Prostate gland (tissue), 2 donors: ENCODE data around the gene SRRM2.

Experiments
- CTCF ChIP-seq, 4 experiments: fragments of 200-600 bp in 2 of 4; fragments of 450-650 bp in 2 of 4; sonication (generic) in 2 of 4; IDR thresholded peaks; 1 replicate in 3 of 4; 2 replicates in 1 of 4; pipeline ENCODE4 v1.5.1; 2016 to 2019; ENCODE audit warnings: antibody characterized with exemption in 4 of 4, mild to moderate bottlenecking in 2 of 4, moderate library complexity in 2 of 4
- POLR2A ChIP-seq: fragments of 450-650 bp; IDR thresholded peaks from one replicate; pipeline ENCODE4 v1.6.1; 2016; ENCODE audit warnings: antibody characterized with exemption, mild to moderate bottlenecking

GRCh38 chr16:2779978-2780898 lies 27.8 kb downstream of the SRRM2 start:
- TF ChIP-seq CTCF (IDR thresholded peaks at IDR 0.05) = no peak
- TF ChIP-seq POLR2A = no peak
